Motor neuron (in vitro differentiated cells): ENCODE results near the gene VIPR2. TPM values are rescaled to one million over a fixed set of nuclear protein-coding genes. Genes with fewer than 3 reads are reported as not detected.
"Not testable (repeated sequence)": the region's sequence is repeated elsewhere in the genome, so short reads cannot be mapped to it uniquely, and the experiment has no call there.

Source experiments
- ATAC-seq, 8 experiments: fragments of 200-7000 bp; cut with Tn5 transposase; replicated peaks in 6 of 8; 2 replicates each; pipeline ENCODE4 v1.8.0; 2021; ENCODE audit warnings: mild to moderate bottlenecking in 8 of 8, moderate library complexity in 8 of 8
- H3K27ac ChIP-seq, 2 donors: fragments of 250-450 bp; sonication (Bioruptor Pico); 2 replicates each; pipeline ENCODE4 v1.9.0; 2021; ENCODE audit warnings: antibody characterized with exemption in 2 of 2, mild to moderate bottlenecking in 2 of 2, moderate library complexity in 1 of 2
- H3K4me1 ChIP-seq, 2 donors: fragments of 250-450 bp; sonication (Bioruptor Pico); replicated peaks in 1 of 2; 2 replicates each; pipeline ENCODE4 v1.6.1; 2021; ENCODE audit warnings: antibody characterized with exemption in 2 of 2, mild to moderate bottlenecking in 2 of 2, moderate library complexity in 1 of 2
- H3K4me3 ChIP-seq, 5 donors: fragments of 250-450 bp; sonication (Bioruptor Pico); 2 replicates each; pipeline ENCODE4 v1.9.0; 2021; ENCODE audit warnings: antibody characterized with exemption in 5 of 5, mild to moderate bottlenecking in 5 of 5, moderate library complexity in 4 of 5
- WGBS, 10 experiments: fragments of 450-650 bp; shearing (Covaris generic); methylation state at CpG; one replicate each; pipeline ENCODE4 v1.0.0; 2022; 5-methylcytosine and 5-hydroxymethylcytosine counted together
- in situ Hi-C, 9 experiments: fragments of 400-800 bp; cut with MboI; loops; one replicate each; pipeline ENCODE4 v1.15.0; 2021; ENCODE audit warnings: low sequenced_read_pairs in 9 of 9, low pct_unique_long_range_greater_than_20kb in 2 of 9; ENCODE audit not compliant: unreplicated experiment in 9 of 9
- total RNA-seq, 8 experiments: library from RNA; unstranded; fragments of 300-600 nt; gene quantifications; 2 replicates each; pipeline versions ENCODE4 v1.2.3 to v1.2.4, GENCODE V29; 2022

The VIPR2 gene
- total RNA-seq, 8 experiments from 2014 or later: 0.05 to 2.0 (median 0.73) TPM; not detected in 1

DNA sequence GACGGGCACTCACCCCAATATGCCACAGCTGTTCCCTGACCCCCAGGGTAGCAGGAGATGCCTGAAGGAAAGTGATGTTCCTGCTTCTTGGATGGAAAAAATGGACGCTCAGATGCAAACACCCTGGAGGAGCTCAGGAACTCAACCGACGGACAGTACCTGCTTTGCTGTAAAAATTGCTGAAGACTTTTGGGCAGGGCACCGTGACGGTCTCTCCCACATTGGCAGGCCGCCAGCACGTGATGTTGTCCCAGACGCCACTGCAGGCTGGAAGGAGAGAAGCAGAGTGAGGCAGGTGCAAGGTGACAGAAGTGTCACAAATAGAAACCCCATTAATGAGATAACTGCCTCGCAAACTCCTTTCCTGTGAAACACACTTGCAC lies 35.0 kb downstream of the VIPR2 start:
- WGBS, 10 experiments: 49 to 100% (median 71%) methylated on average over 1 to 9 of the region's 10 CpGs; no CpG with 5 or more reads in 4 of the 10 experiments
- Histone ChIP-seq H3K4me1 (peaks cover 0 to 18% of the 10 kb centered on the region in 2 donors), H3K27ac (no peak overlapping the region), H3K4me3 (no peak overlapping the region)
- no peak for ATAC-seq
- in situ Hi-C loops: no loop called here

GRCh38 chr7:159108941-159109652 lies 35.6 kb downstream of the VIPR2 start:
- 0 to 87% (median 60%) methylated on average over 2 to 6 of the region's 9 CpGs; no CpG with 5 or more reads in 1 of the 10 experiments for WGBS, 10 experiments
- Histone ChIP-seq H3K4me3 (no peak overlapping the region), H3K4me1 (peaks cover 0 to 18% of the 10 kb centered on the region in 2 donors), H3K27ac (no peak overlapping the region)
- in situ Hi-C loops: no loop called here
- ATAC-seq: no peak

- Histone ChIP-seq H3K4me1 (peaks cover 0 to 17% of the 10 kb centered on the region in 2 donors), H3K4me3 (no peak overlapping the region), H3K27ac (no peak overlapping the region)
- in situ Hi-C loops: no loop called here
- peak in 1 of 8 experiments; percentile 33 for ATAC-seq
- WGBS, 10 experiments: 80% methylated on average over 1 of the region's 2 CpGs; no CpG with 5 or more reads in 9 of the 10 experiments
Observed at GRCh38 chr7:159108491-159108890, 36.2 kb downstream of the VIPR2 start.

GRCh38 chr7:159107161-159107892 lies 37.3 kb downstream of the VIPR2 start:
- in situ Hi-C loops: no loop called here
- no peak overlapping the region for H3K27ac ChIP-seq
- H3K4me3 ChIP-seq: no peak overlapping the region
- ATAC-seq: peak in 5 of 8 experiments; percentile 46 to 76 (median 70)
- peaks cover 0 to 16% of the 10 kb centered on the region in 2 donors for H3K4me1 ChIP-seq
- WGBS, 10 experiments: 35 to 100% (median 80%) methylated on average over 1 to 7 of the region's 13 CpGs; no CpG with 5 or more reads in 5 of the 10 experiments

- 20 to 54% (median 47%) methylated on average over 1 to 8 of the region's 13 CpGs; no CpG with 5 or more reads in 5 of the 10 experiments for WGBS, 10 experiments
- peak in 7 of 8 experiments; percentile 15 to 48 (median 45) for ATAC-seq
- in situ Hi-C loops: no loop called here
- H3K27ac ChIP-seq: no peak overlapping the region
- H3K4me3 ChIP-seq: no peak overlapping the region
- H3K4me1 ChIP-seq: peaks cover 0 to 16% of the 10 kb centered on the region in 2 donors
Observed at GRCh38 chr7:159105832-159106811, 38.5 kb downstream of the VIPR2 start.

DNA sequence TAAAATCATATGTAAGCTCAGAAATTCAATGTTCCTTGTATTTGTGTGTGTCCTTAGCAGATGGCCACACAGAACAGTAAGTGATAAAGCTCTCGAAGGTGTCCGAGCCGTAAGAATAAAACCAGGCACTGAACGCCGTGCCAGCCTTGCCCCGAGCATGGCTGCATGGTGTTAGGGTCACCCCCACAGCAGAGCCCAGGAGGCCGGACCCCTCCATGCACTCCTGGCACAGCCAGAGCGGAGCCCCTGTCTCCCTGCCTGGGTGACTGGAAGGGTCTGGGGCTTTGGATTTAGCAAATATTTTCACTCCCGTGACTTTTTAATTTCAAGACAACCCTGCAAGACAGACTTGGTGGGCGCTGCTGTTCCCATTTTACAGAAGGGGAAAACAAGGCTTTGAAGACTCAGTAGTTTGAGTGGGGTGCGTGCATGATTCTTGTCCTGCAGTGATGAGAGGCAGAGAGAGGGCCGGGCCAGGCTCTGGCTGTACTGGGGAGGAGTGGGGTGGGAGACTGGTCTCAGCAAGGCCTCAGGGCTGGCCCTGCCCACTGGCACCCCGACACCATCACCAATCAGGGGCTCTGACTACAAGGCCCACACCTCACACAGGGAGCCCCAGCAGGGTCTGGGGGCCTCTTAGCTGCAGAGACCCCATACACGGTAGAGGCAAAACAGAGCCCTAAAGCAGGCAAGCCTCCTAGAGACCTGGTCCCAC lies 39.4 kb downstream of the VIPR2 start:
- in situ Hi-C loops: no loop called here
- ATAC-seq: no peak
- 0 to 97% (median 65%) methylated on average over 2 to 8 of the region's 14 CpGs; no CpG with 5 or more reads in 2 of the 10 experiments for WGBS, 10 experiments

GRCh38 chr7:159104188-159104920 lies 40.3 kb downstream of the VIPR2 start:
- Histone ChIP-seq H3K4me3 (no peak overlapping the region), H3K4me1 (peaks cover 0 to 16% of the 10 kb centered on the region in 2 donors), H3K27ac (no peak overlapping the region)
- in situ Hi-C loops: no loop called here
- WGBS, 10 experiments: 90 to 93% (median 90%) methylated on average over 2 to 3 of the region's 19 CpGs; no CpG with 5 or more reads in 7 of the 10 experiments
- ATAC-seq: no peak

More for the DNA sequence above, 39.4 kb downstream of the VIPR2 start:
- no peak overlapping the region for H3K4me3 ChIP-seq
- peaks cover 0 to 16% of the 10 kb centered on the region in 2 donors for H3K4me1 ChIP-seq
- no peak overlapping the region for H3K27ac ChIP-seq

- in situ Hi-C loops: no loop called here
- Histone ChIP-seq H3K27ac (no peak overlapping the region), H3K4me3 (no peak overlapping the region), H3K4me1 (peaks cover 0 to 16% of the 10 kb centered on the region in 2 donors)
- 39 to 100% (median 95%) methylated on average over 1 to 13 of the region's 21 CpGs; no CpG with 5 or more reads in 2 of the 10 experiments for WGBS, 10 experiments
- no peak for ATAC-seq
Observed at GRCh38 chr7:159103382-159104187, 41.1 kb downstream of the VIPR2 start.

- H3K4me1 ChIP-seq: peaks cover 0 to 15% of the 10 kb centered on the region in 2 donors
- H3K27ac ChIP-seq: no peak overlapping the region
- no peak overlapping the region for H3K4me3 ChIP-seq
- in situ Hi-C loops: no loop called here
- WGBS, 10 experiments: 12 to 100% (median 65%) methylated on average over 1 to 6 of the region's 14 CpGs; no CpG with 5 or more reads in 2 of the 10 experiments
- ATAC-seq: no peak
Observed at GRCh38 chr7:159102681-159103381, 41.8 kb downstream of the VIPR2 start.

GRCh38 chr7:159101661-159102091 lies 43.0 kb downstream of the VIPR2 start:
- WGBS, 10 experiments: 52 to 100% (median 98%) methylated on average over 4 to 37 of the region's 42 CpGs; no CpG with 5 or more reads in 6 of the 10 experiments
- in situ Hi-C loops, ATAC-seq, H3K4me1 ChIP-seq, H3K27ac ChIP-seq, H3K4me3 ChIP-seq: not testable (repeated sequence)
